T-cell (primary cell): Measurements from ENCODE around the gene SPAG7. TPM values are rescaled to one million over a fixed set of nuclear protein-coding genes. Genes with fewer than 3 reads are reported as not detected.

Experiments
- total RNA-seq, 35 experiments: library from RNA in 6 of 35; stranded (reverse) in 6 of 35; fragments of 120-200 nt in 1 of 35; gene quantifications; one replicate each; pipeline versions ENCODE4 v1.2.1 to v1.2.4 and lab custom pipeline; 2013 to 2026

SPAG7 gene
- total RNA-seq, 5 donors from 2014 or later (not counting 1 experiment from before 2014, with no cell fraction given): 36.4 to 65.6 (median 55.8) TPM

Other genes with a start within 250 kb of the SPAG7 start
- gene MED11, start 236.4 kb downstream of the SPAG7 start, total RNA-seq: 10 to 100 TPM in 4 of 5 donors, 1 to 10 TPM in 1; 9.0 to 33.1 (median 28.6) TPM
- gene ZMYND15, start 228.0 kb downstream of the SPAG7 start, total RNA-seq: 1 to 10 TPM in 1 of 5 donors, under 1 TPM in 4; 0.29 to 1.4 (median 0.44) TPM
- 10 to 100 TPM in 1 of 5 donors, 1 to 10 TPM in 4; 2.5 to 11.2 (median 3.1) TPM for gene CXCL16, start 227.9 kb downstream of the SPAG7 start, total RNA-seq
- not detected for gene TM4SF5, start 195.9 kb downstream of the SPAG7 start, total RNA-seq
- under 1 TPM in 4 of 5 donors, not detected in 1; 0.38 to 0.82 (median 0.59) TPM for gene VMO1, start 181.5 kb downstream of the SPAG7 start, total RNA-seq
- not detected for gene GLTPD2, start 178.9 kb downstream of the SPAG7 start, total RNA-seq
- gene PSMB6, start 171.7 kb downstream of the SPAG7 start, total RNA-seq: 10 to 100 TPM; 45.7 to 63.5 (median 57.0) TPM
- gene PLD2, start 160.7 kb downstream of the SPAG7 start, total RNA-seq: 10 to 100 TPM; 24.2 to 41.7 (median 31.4) TPM
- gene MINK1, start 134.5 kb downstream of the SPAG7 start, total RNA-seq: 100 to 1,000 TPM; 156 to 189 (median 164) TPM
- 10 to 100 TPM in 2 of 5 donors, 1 to 10 TPM in 3; 3.1 to 41.1 (median 4.1) TPM for gene C17orf107, start 68.3 kb downstream of the SPAG7 start, total RNA-seq
- gene CHRNE, start 64.7 kb downstream of the SPAG7 start, total RNA-seq: 1 to 10 TPM in 3 of 5 donors, under 1 TPM in 2; 0.73 to 3.5 (median 1.3) TPM
- gene GP1BA, start 35.5 kb downstream of the SPAG7 start, total RNA-seq: under 1 TPM in 1 of 5 donors, not detected in 4; 0.40 TPM
- 10 to 100 TPM; 30.9 to 51.6 (median 47.0) TPM for gene SLC25A11, start 27.8 kb downstream of the SPAG7 start, total RNA-seq
- gene RNF167, start 27.5 kb downstream of the SPAG7 start, total RNA-seq: 100 to 1,000 TPM; 109 to 158 (median 135) TPM
- gene PFN1, start 19.3 kb downstream of the SPAG7 start, total RNA-seq: 100 to 1,000 TPM; 654 to 853 (median 744) TPM
- 10 to 100 TPM; 31.0 to 38.4 (median 36.3) TPM for gene ENO3, start 16.7 kb downstream of the SPAG7 start, total RNA-seq
- gene CAMTA2, start 19.9 kb upstream of the SPAG7 start, total RNA-seq: 10 to 100 TPM; 59.8 to 82.8 (median 72.0) TPM
- under 1 TPM in 2 of 5 donors, not detected in 3; 0.38 to 0.43 TPM for gene INCA1, start 29.7 kb upstream of the SPAG7 start, total RNA-seq
- gene KIF1C, start 30.1 kb upstream of the SPAG7 start, total RNA-seq: 10 to 100 TPM; 15.3 to 37.9 (median 28.5) TPM
- gene SLC52A1, start 67.6 kb upstream of the SPAG7 start, total RNA-seq: under 1 TPM in 3 of 5 donors, not detected in 2; 0.14 to 0.62 (median 0.25) TPM
- 10 to 100 TPM in 1 of 5 donors, 1 to 10 TPM in 4; 3.3 to 10.4 (median 8.5) TPM for gene ZFP3, start 110.7 kb upstream of the SPAG7 start, total RNA-seq
- gene ZNF232, start 144.1 kb upstream of the SPAG7 start, total RNA-seq: 10 to 100 TPM in 3 of 5 donors, 1 to 10 TPM in 2; 7.3 to 20.9 (median 14.2) TPM
- gene USP6, start 148.2 kb upstream of the SPAG7 start, total RNA-seq: 1 to 10 TPM in 1 of 5 donors, under 1 TPM in 4; 0.03 to 1.1 (median 0.09) TPM
- gene ZNF594, start 224.1 kb upstream of the SPAG7 start, total RNA-seq: 10 to 100 TPM in 3 of 5 donors, 1 to 10 TPM in 2; 5.5 to 23.4 (median 20.9) TPM